ENCODE measurements around the gene TCP11. TPM values are rescaled to one million over a fixed set of nuclear protein-coding genes. Genes with fewer than 3 reads are reported as not detected.
"Not testable (repeated sequence)": the region's sequence is repeated elsewhere in the genome, so short reads cannot be mapped to it uniquely, and the experiment has no call there.

TCP11 gene
- total RNA-seq, 1 donor from 2014 or later = 0.13 TPM

DNA sequence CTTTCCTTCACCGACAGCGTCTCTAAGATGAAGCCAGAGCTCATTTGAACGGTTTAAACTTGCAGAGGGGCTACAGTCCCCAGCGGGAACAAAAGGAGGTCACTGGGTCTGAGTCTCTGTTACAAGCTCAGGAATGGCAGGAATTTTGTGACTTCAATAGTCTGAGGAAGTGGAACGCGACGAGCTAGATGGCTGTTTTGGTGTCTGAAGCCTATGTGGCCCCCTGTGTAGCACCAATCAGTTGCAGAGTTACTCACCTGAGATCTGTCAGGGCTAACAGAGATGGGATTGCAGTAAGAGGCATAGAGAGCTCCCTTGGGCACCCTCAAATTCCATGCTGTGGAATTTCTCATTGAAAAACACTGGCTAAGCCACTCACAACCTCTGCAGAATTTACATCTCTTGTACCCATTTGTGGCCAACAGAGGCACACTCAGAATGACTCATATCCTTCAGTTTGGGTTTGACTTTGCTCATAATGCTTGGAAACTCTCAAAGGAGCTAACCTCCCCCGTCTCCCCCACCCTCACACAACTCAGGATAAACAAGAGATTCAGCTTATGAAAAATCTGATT is 7.1 kb upstream of the TCP11 start:
- peak in 1 of 2 donors; percentile 44 for DNase-seq (ENCODE audit: low read depth in 2 of 2)

DNA sequence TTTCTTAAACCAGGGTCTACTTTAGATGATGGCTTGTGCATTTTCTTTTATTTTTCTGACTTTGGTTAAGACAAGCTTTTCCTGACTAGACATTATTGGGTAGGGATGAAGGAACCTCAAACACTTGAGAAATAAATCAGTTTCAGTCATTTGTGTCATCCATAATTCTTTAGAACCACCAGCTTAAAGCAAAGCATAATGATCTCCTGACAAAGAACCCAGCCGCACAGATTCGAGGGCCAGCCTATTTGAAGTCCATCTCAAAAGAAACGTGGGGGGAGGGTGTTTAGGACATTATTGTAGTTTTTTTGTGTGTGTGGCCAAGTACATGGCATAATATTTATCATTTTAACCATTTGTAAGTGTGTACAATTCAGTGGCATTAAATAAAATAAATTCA is 6.3 kb upstream of the TCP11 start:
- DNase-seq (ENCODE audit: low read depth in 2 of 2) = no peak

DNA sequence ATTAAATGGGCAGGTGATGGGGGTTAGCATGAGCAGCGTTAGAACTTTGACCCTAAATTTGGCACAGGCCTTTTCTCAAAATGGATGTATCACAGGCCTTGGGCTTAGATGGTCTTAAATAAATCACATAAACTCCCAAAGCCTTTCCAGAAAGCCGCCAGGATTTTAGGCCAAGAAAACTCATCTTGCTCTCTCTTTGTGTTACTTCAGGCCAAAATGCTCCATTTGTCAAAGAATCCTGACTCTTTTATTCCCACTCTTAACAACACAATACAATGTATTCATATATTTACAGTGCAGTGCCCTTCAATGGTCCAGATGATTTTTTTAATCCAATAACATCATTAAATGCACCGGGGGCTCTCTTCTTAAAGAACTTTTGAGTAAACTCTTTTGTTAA is 5.9 kb upstream of the TCP11 start:
- no peak for DNase-seq (ENCODE audit: low read depth in 2 of 2)

DNA sequence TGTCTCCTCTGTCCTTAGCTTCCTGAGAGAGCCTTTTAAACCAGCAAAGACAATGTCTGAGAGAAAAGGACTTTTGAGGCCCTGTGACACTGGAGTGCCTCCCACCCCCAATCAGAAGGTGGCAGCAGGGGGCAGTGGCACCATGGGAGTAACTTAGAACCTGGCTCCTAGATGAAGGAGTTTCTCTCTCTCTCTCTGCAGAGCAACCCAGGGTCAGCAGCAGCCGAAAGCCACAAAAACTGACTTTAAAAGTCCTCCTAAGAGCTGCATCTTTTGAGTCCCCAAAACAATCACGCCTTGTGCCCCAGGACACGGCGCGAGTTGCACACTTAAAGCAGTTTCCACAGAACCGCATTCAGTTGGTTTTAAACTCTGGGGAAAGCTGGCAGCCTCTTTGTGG is 5.3 kb upstream of the TCP11 start:
- DNase-seq (ENCODE audit: low read depth in 2 of 2) = peak in 1 of 2 donors; percentile 67

DNA sequence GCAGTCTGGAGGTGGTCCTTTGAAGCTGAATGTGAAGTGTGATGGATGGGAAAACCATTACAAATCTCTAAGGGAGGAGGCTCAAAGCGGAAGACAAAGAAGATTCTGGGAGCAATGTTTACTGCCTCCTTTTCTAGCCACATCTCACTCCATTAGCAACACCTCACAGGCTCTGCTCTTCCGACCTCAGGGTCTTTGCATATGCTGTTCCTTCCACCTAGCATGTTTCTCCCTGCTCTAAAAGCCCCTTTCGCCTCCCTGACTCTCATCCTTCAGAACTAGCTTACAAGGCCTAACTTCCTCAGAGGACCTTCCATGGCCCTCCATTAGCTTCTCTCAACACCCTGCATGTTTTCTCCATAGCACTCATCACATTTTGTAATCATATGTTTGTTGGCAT is 4.6 kb upstream of the TCP11 start:
- DNase-seq (ENCODE audit: low read depth in 2 of 2) = no peak

DNA sequence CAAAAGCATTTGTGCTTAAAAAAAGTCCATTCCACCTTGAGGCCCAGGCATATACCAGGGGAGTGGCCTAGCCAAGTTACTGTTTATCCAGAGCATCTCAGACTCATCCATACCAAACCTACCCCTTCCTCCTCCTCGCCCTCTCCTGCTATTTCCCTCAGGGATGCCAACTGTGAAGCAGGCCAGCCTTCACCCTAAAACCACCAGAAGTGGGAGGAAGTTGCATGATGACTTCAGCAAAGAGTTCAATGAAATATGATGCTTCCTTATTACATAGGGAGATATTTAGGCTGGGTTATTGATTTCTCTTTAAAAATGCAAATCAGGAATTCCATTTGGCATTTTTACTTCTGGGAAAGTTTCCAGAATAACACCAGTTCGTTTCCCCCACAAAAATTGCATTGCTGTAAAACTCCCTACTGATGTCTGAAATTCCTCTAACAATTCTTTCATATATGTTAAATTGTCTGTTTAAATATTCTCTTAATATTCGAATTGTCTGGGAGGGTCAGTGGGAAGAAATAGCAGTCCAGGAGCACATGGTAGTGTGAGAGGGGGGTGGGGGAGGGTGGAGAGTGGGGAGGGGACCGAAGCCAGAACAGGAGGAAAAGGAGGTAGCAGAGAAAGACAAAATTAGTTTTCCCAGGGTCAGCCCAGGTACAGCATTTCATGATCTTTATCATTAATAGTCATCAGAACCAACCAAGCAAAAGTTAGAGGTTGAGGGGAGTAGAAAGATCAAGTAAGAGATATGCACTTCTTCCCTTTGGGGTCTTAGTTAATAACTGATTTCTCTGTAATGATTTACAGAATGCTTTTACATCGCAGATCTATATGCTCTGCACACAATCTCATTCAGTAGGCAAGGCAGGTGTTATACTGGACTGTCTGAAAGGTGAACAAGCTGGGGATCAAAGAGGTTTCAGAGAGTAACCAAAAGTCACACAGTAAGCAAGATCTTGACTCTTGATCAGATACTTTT is 1.7 kb upstream of the TCP11 start:
- no peak for DNase-seq (ENCODE audit: low read depth in 2 of 2)

DNA sequence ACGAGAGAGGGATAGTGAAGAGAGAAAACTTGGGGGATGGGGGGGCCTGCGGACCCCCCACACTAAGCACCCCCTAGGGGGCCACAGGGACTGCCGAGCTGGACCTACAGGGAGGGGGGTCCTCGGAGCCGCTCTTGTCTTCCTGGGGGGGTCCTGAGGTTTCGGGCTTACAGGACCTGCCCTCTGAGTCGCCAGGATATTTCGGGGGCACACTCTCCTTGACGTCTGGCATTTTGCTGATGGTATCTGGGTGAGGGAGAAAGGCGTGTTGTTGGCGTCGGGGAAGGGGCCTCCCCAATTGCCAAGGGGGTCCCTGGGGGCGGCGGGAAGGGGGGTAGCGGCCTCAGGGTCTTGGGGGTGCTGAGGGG is 516 bp downstream of the TCP11 start:
- DNase-seq (ENCODE audit: low read depth in 2 of 2) = no peak

DNA sequence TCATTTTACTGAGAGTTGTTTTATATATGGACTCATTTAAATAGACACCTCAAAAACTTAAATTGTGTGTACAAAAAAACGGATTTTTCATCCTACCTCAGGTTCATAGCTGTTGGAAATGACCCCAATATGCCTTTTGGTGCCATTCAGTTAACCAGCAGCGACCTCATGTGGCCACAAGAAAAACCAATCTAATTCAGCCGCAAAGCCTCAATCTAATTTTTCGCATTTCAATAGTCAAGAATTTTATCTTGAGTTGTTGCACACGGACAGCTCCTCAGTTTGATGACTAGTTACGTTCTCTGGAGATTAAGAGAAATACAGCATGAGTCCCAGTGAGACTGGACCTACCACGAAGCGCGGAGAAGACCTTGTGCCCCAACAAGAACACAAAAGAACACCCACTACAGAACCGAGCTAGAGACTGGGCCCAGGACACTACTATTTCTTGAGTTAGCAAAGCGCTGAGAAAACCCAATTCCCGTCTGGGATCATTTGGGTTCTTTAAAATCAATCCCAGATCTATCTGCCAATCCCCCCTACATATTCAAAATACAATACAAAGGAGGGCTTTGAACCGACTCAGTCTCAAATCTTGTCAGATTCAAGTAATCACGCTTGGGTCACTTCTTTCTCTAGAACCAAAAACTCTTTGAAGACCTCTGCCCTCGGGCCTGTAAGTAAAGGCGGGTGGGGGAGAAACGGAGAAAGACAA is 1.1 kb downstream of the TCP11 start:
- peak; percentile 71 to 77 for DNase-seq (ENCODE audit: low read depth in 2 of 2)

DNA sequence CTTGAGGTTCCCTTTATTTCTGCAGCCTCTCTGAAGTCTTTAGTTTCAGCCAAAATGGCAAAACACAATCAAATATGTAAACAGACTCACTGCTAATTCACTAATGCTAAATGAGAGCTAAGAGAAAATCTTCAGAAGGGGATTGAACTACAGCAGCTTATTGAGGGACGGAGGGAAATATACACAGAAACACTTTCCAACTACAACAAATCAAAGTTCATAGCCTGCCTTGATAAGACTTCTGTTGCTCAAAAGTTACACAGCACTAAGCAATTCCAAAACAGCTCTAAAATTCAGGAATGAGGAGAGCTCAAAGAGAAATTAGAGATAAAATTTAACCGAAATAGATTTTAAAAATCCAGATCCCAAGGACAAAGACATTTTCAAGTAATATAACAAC is 1.7 kb downstream of the TCP11 start:
- no peak for DNase-seq (ENCODE audit: low read depth in 2 of 2)

DNA sequence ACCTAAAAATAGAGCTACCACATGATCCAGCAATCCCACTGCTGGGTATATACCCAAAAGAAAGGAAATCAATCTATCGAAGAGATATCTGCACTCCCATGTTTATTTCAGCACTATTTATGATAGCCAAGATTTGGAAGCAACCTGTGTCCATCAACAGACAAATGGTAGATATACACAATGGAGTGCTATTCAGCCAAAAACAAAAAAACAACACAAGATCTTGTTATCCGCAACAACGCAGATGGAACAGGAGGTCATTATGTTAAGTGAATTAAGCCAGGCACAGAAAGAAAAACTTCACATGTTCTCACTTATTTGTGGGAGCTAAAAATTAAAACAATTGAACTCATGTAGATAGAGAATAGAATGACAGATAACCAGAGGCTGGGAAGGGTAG is 2.9 kb downstream of the TCP11 start:
- peak in 1 of 2 donors; percentile 90 for DNase-seq (ENCODE audit: low read depth in 2 of 2)

DNA sequence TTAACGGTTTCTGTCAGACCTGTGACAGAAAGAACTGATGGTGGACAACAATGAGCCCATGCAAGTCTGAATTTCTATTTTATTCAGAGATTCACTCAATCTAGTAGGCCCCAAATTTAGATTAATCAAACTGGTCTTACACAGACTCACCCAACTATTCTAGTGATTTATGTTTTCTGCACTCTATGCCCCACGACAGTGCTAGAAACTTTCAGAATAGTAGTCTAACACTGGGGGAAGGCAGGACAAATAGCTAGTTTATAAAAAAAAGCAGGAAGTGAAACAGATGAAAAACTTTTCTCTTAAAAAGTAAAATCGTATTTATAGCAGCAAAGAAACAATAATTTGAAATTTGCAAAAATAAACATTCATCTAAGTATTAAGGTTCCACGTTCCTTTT is 5.0 kb downstream of the TCP11 start:
- DNase-seq (ENCODE audit: low read depth in 2 of 2) = no peak

DNA sequence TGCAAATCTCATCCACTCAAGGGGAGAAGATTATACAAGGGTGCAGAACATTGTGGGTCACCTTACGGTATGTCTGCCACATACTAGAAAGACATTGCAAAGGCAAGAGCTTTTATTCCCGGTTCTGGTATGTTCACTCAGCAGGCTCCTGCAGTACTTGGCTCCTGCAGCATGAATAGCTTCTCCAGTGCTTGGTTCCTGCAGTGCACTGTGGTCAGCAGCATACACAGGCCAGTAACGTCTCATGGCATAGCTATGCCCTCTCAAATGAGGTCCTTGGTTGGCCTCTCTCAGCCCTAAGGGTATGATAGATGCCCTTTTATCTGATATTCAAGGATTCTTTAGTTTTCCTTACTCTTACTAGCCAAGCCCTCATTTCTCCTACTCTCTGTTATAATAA is 12.6 kb downstream of the TCP11 start:
- DNase-seq (ENCODE audit: low read depth in 2 of 2) = no peak

DNA sequence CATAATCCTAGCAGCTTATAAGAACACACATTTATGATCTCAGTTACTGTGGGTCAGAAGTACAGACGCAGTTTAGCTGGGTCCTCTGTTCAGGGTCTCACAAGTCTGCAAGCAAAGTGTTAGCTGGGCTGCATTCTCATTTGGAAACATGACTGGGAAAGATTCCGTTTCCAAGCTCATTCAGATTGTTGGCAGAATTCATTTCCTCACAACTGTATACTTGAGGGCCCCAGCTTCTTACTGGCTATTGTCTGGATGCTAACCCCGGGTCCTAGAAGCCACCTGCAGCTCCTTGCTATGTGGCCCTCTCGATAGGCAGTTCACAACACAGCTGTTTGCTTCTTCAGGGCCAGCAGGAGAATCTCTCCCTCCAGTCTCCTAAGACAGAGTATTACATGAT is 13.1 kb downstream of the TCP11 start:
- no peak for DNase-seq (ENCODE audit: low read depth in 2 of 2)

DNA sequence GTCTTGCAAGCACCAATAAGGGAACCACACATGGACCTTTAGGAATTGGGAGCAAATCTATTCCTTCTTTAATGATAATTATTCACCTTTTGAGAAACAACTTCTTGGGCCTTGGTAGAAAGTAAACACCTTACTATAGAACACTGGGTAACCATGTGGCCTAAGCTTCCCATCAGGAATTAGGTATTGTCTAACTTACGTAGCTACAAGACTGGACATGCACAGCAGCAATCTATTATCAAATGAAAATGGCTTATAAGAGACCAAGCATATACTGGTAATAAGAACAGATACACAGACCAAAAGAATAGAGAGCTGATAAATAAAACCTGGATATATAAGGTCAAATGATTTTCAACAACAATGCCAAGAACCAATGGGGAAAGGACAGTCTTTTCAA is 16.8 kb downstream of the TCP11 start:
- DNase-seq (ENCODE audit: low read depth in 2 of 2) = no peak

DNA sequence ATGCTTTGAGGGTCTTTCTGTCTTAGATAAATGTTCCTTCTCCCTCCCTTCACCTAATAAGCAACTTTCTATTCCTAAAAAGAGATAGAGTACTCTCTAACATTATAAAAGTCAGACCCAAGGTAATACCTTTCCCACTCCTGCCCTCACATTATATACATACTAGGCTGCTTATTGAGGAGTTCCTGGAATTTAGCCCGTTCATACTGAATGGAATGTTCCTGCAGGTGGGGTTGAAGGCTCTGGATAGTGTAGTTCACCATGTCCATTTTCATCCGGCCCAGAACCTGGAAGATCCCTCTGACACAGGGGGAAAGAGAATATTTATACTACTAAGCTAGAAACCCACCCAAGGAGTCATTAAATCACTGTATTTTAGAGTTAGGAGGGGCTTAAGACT is 20.4 kb downstream of the TCP11 start:
- DNase-seq (ENCODE audit: low read depth in 2 of 2) = no peak

DNA sequence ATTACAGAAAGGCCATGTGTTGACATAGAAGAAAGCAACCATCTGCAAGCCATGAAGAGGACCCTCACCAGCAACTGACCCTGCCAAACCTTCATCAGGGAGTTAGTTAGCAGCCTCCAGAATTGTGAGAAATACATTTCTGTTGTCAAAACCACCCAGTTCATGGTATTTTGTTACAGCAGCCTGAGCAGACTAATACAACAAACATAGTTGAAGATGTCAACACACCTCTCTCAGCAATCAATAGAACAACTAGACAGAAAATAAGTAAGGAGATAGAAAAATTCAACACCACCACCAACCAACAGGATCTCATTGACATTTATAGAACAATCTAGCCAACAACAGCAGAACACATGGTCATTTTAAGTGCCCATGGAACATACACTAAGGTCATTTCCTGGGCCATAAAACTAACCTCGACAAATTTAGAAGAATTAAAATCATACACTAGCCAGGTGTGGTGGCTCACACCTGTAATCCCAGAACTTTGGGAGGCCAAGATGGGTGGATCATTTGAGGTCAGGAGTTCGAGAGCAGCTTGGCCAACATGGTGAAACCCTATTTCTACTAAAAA is 32.7 kb downstream of the TCP11 start:
- no peak for DNase-seq (ENCODE audit: low read depth in 2 of 2)

DNA sequence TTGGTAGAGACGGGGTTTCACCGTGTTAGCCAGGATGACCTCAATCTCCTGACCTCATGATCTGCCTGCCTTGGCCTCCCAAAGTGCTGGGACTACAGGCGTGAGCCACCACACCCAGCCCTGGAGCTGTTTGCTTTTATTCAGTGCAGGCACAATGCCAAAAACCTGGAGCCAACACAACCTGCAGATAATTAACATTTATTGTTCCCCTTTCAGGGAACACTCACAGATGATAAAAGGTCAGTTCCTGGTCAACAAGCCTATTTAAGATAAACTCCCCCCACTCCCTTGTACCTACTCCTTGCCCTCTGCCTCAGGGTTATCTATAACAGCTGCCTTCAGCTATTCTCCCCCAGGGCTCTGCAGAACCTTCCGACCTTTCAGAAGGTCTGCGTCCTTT is 33.4 kb downstream of the TCP11 start:
- not testable (repeated sequence) for DNase-seq (ENCODE audit: low read depth in 2 of 2)

DNA sequence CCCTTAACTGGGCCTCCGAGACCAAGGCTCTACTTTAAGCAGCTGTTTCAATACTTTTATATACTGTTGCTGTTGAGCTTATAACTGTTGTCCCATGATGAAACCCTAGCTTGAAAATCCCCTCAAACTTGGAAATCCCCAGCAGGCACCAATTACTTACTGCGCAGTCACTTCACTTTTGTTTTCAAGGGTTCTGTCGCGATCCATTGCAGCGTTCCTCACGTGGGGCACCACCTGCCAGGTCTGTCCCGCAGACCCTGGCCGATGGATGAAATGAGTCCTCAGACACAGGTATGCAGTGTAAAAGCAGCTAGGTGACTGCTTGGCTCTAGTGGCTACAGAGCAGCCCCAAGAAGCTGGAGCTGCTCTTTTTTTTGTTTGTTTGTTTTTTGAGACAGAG is 33.9 kb downstream of the TCP11 start:
- DNase-seq (ENCODE audit: low read depth in 2 of 2) = not testable (repeated sequence)

DNA sequence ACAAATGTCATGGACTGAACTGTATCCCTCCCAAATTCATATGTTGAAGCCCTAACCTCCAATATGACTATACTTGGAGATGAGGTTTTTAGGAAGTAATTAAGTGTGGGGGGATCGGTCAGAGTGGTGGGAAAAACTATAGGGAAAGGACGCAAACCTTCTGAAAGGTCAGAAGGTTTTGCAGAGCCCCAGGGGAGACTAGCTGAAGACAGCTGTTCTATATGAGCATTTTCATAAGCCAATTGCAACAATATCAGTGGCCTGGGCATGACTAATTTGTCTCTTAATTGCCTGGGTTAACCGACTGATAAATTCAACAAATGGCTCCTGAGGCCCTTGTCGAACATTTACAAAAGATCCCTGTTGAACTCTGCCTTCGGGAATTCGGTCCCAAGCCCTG is 35.1 kb downstream of the TCP11 start:
- not testable (repeated sequence) for DNase-seq (ENCODE audit: low read depth in 2 of 2)

DNA sequence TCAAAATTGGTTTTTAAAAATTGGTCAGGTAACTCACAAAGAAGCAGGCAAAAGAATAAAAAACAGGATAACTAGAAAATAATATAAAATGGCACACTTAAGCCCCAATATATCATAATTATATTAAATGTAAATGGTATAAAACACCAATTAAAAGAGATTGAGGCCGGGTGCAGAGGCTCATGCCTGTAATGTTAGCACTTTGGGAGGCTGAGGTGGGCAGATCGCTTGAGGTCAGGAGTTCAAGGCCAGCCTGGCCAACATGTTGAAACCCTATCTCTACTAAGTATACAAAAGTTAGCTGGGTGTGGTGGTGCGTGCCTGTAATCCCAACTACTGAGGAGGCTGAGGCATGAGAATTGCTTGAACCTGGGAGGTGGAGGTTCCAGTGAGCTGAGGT is 36.1 kb downstream of the TCP11 start:
- no peak for DNase-seq (ENCODE audit: low read depth in 2 of 2)

DNA sequence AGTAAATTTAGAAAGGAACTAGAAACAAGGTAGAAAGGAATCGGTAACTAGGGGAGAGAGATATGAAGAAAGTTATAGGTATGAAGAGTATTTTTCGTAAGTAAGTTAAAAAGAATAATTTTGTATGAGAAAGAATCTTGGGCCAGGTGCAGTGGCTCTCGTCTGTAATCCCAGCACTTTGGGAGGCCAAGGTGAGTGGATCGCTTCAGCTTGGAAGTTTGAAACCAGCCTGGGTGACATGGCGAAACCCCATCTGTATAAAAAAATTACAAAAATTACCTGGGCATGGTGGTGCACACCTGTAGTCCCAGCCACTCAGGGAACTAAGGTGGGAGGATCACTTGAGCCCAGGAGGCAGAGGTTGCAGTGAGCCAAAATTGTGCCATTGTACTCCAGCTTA is 42.0 kb downstream of the TCP11 start:
- no peak for DNase-seq (ENCODE audit: low read depth in 2 of 2)
